Skeletal muscle tissue (tissue), 4 donors: Measurements from ENCODE around the gene SHE. TPM values are rescaled to one million over a fixed set of nuclear protein-coding genes. Genes with fewer than 3 reads are reported as not detected.

Experiments used
- H3K27ac ChIP-seq: one replicate; pipeline ENCODE4 v1.7.0; 2013; ENCODE audit warnings: mild to moderate bottlenecking, low read depth, low read length, inconsistent platforms
- H3K27me3 ChIP-seq, 3 donors: one replicate each; pipeline ENCODE4 v1.7.0; 2013; ENCODE audit warnings: low read length in 3 of 3; ENCODE audit not compliant: control insufficient read depth in 3 of 3, insufficient read depth in 3 of 3
- H3K36me3 ChIP-seq, 3 donors: one replicate each; pipeline ENCODE4 v1.7.0; 2013; ENCODE audit warnings: low read length in 3 of 3; ENCODE audit not compliant: control insufficient read depth in 3 of 3, insufficient read depth in 3 of 3
- H3K4me1 ChIP-seq, 3 donors: one replicate each; pipeline ENCODE4 v1.7.0; 2013; ENCODE audit warnings: low read length in 3 of 3, mild to moderate bottlenecking in 3 of 3; ENCODE audit not compliant: control insufficient read depth in 3 of 3, insufficient read depth in 3 of 3
- H3K4me3 ChIP-seq, 3 donors: one replicate each; pipeline ENCODE4 v1.7.0; 2013; ENCODE audit warnings: low read length in 3 of 3
- H3K9ac ChIP-seq, 3 donors: one replicate each; pipeline ENCODE4 v1.7.0; 2013; ENCODE audit warnings: low read length in 3 of 3, mild to moderate bottlenecking in 3 of 3, moderate library complexity in 2 of 3, low read depth in 1 of 3
- H3K9me3 ChIP-seq, 3 donors: one replicate each; pipeline ENCODE4 v1.7.0; 2013; ENCODE audit warnings: low read length in 3 of 3; ENCODE audit not compliant: control insufficient read depth in 3 of 3
- total RNA-seq: library from RNA; depleted of rRNA; stranded (reverse); fragments of >200 nt; gene quantifications from one replicate; pipeline ENCODE4 v1.2.3, GENCODE V29; 2014
- donor health status: Osteomylitis.

SHE gene
- total RNA-seq, result 8.4 TPM

DNA sequence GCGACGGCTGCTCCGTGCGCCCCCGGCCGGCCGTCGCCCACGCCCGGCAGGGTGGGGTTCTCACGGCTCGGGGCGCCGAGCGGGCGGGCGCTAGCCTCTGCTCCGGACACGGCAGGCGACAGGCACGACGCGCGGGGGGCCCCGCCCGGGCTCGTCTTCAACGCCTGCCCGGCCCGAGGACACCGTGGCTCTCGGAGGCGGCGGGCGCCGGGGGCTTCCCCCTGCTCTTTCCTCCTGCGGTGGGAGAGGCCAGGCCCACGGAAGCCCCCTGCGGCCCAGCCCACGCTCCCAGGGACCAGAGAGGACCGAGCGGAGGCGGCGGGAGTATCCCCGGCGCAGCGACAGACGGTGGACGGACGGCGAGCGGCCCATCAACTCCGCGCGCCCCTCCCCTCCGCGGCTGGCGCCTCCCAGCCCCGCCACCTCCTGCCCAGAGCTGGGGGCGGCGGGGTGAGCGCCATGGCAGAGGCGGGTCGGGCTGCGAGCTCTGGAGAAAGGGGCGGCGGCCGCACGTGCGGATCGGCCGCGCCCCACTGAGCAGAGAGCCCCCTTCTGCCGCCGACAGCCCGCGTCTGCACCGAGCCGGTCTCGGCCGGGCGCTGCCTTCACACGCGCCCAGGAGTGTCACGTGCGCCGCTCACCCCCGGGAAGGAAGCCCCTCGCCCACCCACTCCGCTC lies at the start of gene SHE, which contains the start of gene TDRD10:
Gene SHE, minus strand, starts transcription at position 347 of the 678 bp plus-strand sequence. CDS start 386 bp downstream, outside the sequence.
Gene TDRD10, plus strand, starts transcription at position 154 of the 678 bp plus-strand sequence. CDS start 4,685 bp downstream, outside the sequence.
- peaks cover 33 to 44% (median 33%) of the 10 kb centered on the region in 3 donors for H3K27me3 ChIP-seq
- peaks cover 0 to 9% (median 2%) of the 10 kb centered on the region in 3 donors for H3K4me1 ChIP-seq
- H3K36me3 ChIP-seq, result no peaks in the 10 kb centered on the region
- peak within 1 kb of the TSS; percentile 54 to 79 (median 68) for H3K4me3 ChIP-seq
- H3K9ac ChIP-seq, result peak within 1 kb of the TSS; percentile 53 to 78 (median 70)
- peak within 1 kb of the TSS; percentile 51 for H3K27ac ChIP-seq
- H3K9me3 ChIP-seq, result peaks cover 0 to 6% (median 4%) of the 10 kb centered on the region in 3 donors

DNA sequence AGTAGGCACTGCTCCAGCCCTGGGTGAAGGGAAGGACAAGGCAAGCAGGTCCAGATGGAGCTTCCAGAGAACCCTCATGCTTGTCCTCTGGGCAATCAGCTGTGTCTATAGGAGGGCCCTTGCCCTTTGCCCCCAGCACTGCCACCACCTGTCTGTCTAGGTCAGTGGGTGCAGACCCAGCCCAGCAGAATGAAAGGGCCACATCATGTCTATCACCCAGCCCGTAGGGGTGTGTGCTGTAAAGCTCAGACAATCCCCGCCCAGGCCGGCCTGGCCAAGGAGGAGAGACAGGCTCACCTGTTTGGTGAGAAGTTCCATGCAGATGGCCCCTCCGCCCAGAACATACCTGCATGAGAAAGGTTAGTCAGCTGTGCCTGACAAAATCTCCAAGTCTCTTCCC lies 49.3 kb upstream of the SHE start:
- Histone ChIP-seq H3K4me1 (peaks cover 15 to 24% (median 21%) of the 10 kb centered on the region in 3 donors), H3K9ac (no peak overlapping the region), H3K4me3 (no peak overlapping the region), H3K27me3 (no peaks in the 10 kb centered on the region), H3K36me3 (peaks cover 61 to 70% (median 66%) of the 10 kb centered on the region in 3 donors), H3K9me3 (no peaks in the 10 kb centered on the region), H3K27ac (no peak overlapping the region)

DNA sequence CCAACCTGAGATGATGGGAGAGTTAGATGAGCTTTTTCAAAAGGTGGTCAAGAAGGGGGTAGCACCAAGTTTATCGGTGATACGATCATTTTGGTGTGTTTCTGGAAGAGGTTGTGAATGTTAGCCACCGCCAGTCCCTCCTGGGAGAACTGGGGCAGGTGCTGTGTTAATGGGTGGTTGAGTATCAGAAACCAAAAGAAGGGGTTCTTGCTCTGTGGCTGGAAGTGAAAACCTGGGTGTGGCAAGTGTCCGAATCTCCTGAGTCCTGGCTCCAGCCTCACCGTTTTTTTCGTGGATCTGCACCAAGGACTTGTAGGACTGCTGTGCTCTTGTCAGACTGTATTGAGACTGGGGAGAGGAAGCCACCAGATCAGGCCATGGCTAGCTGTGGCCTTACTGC lies 48.4 kb upstream of the SHE start:
- Histone ChIP-seq H3K4me1 (peaks cover 9 to 18% (median 16%) of the 10 kb centered on the region in 3 donors), H3K4me3 (no peak overlapping the region), H3K27me3 (no peaks in the 10 kb centered on the region), H3K27ac (no peak overlapping the region), H3K36me3 (peaks cover 59 to 69% (median 66%) of the 10 kb centered on the region in 3 donors), H3K9ac (no peak overlapping the region), H3K9me3 (no peaks in the 10 kb centered on the region)

DNA sequence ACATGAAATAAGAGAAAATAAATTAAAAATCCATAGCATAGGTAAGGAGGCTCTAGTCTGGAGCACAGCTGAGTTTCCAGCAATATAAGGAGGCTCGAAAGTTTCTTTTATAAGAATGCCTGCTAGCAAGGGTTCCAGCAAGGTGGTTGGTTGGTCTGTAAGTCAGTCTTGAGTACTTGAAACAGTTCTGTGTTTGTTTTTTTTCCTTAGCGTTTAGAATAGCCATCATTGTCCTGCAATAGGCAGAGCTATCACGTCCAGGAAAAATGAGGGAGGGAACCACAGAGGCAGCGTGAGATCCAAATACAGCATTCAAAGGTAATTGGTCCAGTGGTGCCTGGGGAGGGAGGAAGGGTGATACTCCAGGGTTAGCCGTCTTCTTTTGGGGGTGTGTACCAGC lies 47.9 kb upstream of the SHE start:
- Histone ChIP-seq H3K27me3 (no peaks in the 10 kb centered on the region), H3K9me3 (no peaks in the 10 kb centered on the region), H3K4me3 (no peak overlapping the region), H3K9ac (no peak overlapping the region), H3K36me3 (peaks cover 53 to 63% (median 60%) of the 10 kb centered on the region in 3 donors), H3K4me1 (peaks cover 9 to 18% (median 16%) of the 10 kb centered on the region in 3 donors), H3K27ac (no peak overlapping the region)

DNA sequence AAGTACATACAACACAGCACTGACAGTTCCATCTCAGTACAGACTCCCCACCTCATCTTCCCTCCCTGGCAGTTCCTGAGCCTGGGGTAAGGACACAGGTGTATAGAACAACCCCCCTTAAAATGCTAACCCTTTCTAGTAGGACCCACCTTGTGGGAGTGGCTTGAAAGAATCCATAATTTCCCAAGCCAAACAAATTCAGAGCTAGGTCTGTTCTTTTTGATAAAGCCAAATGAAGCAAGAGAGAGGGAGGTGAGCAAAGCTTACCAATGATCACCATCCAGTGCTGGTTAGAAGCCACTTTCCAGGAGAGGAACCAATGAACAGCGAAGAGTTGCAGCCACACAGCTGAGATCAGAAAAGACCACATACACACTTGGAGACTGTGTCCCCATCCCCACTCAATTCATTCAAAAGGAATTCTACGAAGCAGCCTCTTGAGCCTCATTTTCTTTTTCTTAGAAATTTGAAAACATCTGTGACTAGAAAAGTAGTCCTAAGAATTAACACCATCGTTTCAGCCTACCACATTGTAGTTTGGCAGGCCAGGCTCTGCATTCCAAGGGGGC lies 47.1 kb upstream of the SHE start:
- H3K36me3 ChIP-seq, result peaks cover 46 to 55% (median 52%) of the 10 kb centered on the region in 3 donors
- H3K4me1 ChIP-seq, result peaks cover 9 to 16% (median 13%) of the 10 kb centered on the region in 3 donors
- no peak overlapping the region for H3K4me3 ChIP-seq
- H3K9me3 ChIP-seq, result no peaks in the 10 kb centered on the region
- H3K27me3 ChIP-seq, result peaks cover 0 to 5% (median 0%) of the 10 kb centered on the region in 3 donors
- no peak overlapping the region for H3K9ac ChIP-seq
- no peak overlapping the region for H3K27ac ChIP-seq

DNA sequence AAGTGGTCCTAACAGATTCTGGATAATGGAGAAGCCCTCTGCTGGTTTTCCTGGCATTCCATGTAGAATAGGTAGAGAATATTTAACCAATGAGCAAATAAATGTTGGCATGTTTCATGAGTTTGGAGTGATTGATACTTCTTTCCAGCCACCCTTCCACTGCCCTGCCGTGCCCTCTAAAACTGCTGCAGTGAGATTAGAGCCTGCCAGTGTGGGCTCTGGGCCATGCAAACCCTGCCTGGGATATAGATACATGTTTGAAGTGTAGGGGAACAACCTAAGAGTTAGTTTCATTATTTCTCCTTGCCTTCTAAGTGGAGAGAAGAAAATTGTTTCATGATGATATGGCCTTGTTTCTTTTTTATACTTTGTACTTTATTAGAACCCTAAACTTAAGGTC lies 45.8 kb upstream of the SHE start:
- peaks cover 40 to 43% (median 41%) of the 10 kb centered on the region in 3 donors for H3K36me3 ChIP-seq
- no peaks in the 10 kb centered on the region for H3K9me3 ChIP-seq
- no peak overlapping the region for H3K27ac ChIP-seq

DNA sequence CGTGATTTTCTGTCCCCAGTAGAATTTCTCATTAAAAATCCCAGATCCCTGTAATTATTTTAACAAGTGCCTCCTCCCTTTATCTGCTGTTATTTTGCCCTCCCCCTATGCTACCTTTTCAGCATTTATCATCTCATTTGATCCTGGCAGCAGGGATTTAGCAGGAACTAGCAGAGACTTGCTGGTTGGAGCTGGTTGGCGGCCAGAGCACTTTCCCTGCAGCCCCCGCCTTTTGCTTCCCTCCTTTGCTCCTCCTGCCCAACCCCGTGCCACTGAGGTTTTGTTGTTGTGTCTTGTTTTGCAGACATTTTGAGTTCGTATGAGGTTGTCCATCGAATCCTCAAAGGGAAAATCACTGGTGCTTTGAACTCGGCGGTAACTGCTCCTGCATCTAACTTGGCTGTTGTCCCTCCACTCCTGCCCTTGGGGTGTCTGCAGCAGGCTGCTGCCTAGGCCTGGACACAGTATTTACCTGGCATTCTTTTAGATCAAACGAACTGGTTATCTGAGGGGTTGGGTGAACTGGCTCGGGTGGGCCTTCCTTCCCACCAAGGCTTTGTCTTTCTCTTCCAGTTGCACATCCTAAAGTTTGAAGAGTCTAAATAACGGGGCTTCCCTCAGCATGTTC lies 45.0 kb upstream of the SHE start:
- Histone ChIP-seq H3K27ac (no peak overlapping the region), H3K4me1 (peaks cover 0 to 3% (median 0%) of the 10 kb centered on the region in 3 donors), H3K36me3 (peaks cover 31 to 35% (median 33%) of the 10 kb centered on the region in 3 donors), H3K27me3 (peaks cover 0 to 11% (median 4%) of the 10 kb centered on the region in 3 donors), H3K9ac (no peak overlapping the region), H3K9me3 (no peaks in the 10 kb centered on the region), H3K4me3 (no peak overlapping the region)

More for the DNA sequence above, 45.8 kb upstream of the SHE start:
- Histone ChIP-seq H3K9ac (no peak overlapping the region), H3K4me1 (peaks cover 1 to 5% (median 1%) of the 10 kb centered on the region in 3 donors), H3K27me3 (peaks cover 0 to 11% (median 4%) of the 10 kb centered on the region in 3 donors), H3K4me3 (no peak overlapping the region)

DNA sequence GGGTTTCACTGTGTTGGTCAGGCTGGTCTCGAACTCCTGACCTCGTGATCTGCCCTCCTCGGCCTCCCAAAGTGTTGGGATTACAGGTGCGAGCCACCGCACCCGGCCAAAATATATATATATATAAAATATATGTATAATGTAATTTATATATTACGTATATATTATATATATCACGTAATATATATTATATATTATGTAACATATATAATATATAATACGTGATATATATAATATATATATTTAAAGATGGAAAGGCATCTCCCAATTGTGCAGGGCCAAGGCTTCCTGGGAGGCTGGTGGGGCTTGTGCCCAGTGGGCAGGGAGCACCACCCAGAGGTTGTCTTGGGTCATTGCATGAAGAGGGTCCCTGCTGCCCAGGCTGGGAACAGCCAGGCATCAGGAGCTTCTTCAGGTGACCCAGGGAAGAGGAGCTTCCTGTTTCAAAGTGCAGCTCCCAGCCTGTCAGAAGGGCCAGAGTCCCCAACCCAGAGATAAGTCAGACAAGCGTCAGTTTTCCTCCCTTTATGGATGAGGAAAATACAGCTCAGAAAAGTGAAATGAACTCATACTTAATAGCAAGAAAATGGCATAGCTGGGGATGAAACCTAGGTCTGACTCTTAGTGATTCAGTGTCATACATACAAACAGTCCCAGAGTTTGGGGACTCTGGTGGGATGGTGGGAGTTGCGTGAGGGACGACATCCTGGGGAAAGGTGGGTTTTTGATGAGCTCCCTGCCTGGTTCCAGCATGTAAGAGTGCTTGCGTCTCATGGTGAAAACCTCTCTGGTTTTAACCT lies 44.3 kb upstream of the SHE start:
- Histone ChIP-seq H3K9ac (no peak overlapping the region), H3K4me3 (no peak overlapping the region), H3K27ac (no peak overlapping the region), H3K9me3 (no peaks in the 10 kb centered on the region), H3K36me3 (peaks cover 24 to 27% (median 25%) of the 10 kb centered on the region in 3 donors), H3K4me1 (peaks cover 0 to 3% (median 0%) of the 10 kb centered on the region in 3 donors), H3K27me3 (peaks cover 0 to 11% (median 4%) of the 10 kb centered on the region in 3 donors)

DNA sequence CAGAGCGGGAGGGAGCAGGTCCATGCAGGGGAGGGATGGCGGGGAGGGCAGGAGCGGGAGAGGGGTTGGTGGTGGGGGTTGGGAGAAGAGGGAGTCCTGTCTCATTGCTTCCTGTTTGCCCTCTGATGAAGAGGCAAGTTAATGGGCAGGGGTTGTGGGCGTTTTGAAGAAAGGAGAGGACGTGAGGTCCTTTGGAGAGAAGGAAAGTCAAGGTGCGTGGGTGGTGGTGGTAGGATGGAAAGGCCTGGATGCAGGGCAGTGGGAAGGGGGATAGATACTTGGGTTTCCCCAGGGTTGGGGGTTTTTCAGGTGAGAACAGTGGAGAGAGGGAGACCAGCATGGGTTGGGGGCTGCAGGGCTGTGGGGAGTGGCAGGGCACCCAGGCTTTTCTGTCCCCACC lies 39.0 kb upstream of the SHE start:
- Histone ChIP-seq H3K27ac (no peak overlapping the region), H3K9ac (no peak overlapping the region), H3K4me3 (no peak overlapping the region), H3K4me1 (no peaks in the 10 kb centered on the region), H3K9me3 (no peaks in the 10 kb centered on the region), H3K36me3 (no peaks in the 10 kb centered on the region), H3K27me3 (peaks cover 4 to 22% (median 7%) of the 10 kb centered on the region in 3 donors)
